Spleen (tissue), 7 donors: Measurements from ENCODE around the gene NAT8.
"Not testable (repeated sequence)": the region's sequence is repeated elsewhere in the genome, so short reads cannot be mapped to it uniquely, and the experiment has no call there.

Experiments
- POLR2A ChIP-seq, 3 donors: fragments of 450-650 bp; IDR thresholded peaks; one replicate each; pipeline ENCODE4 v1.5.1; 2017; ENCODE audit warnings: antibody characterized with exemption in 3 of 3, mild to moderate bottlenecking in 1 of 3
- POLR2AphosphoS5 ChIP-seq, 3 donors: sonication (generic); formaldehyde crosslinking; IDR thresholded peaks; one replicate each; pipeline ENCODE4 v1.5.1; 2017; ENCODE audit warnings: antibody characterized with exemption in 3 of 3
- TF ChIP-seq, protein P1 (sequence below), 11 experiments: fragments of 200-600 bp in 7 of 11; fragments of 450-650 bp in 4 of 11; sonication (generic) in 4 of 11; IDR thresholded peaks in 8 of 11; conservative IDR thresholded peaks in 3 of 11; 1 replicate in 7 of 11; 2 replicates in 4 of 11; pipeline versions ENCODE4 v1.4.0 to v1.8.0; 2016 to 2021; ENCODE audit warnings: antibody characterized with exemption in 11 of 11, inconsistent platforms in 4 of 11, mild to moderate bottlenecking in 1 of 11
- donor health status: DM: no; HTN: no; CAD: no; lungs with moderate emphysema.
- donor health status: DM: no; HTN: no; CAD: no.
- donor health status: DM: no; HTN: no; CAD: no.

DNA sequence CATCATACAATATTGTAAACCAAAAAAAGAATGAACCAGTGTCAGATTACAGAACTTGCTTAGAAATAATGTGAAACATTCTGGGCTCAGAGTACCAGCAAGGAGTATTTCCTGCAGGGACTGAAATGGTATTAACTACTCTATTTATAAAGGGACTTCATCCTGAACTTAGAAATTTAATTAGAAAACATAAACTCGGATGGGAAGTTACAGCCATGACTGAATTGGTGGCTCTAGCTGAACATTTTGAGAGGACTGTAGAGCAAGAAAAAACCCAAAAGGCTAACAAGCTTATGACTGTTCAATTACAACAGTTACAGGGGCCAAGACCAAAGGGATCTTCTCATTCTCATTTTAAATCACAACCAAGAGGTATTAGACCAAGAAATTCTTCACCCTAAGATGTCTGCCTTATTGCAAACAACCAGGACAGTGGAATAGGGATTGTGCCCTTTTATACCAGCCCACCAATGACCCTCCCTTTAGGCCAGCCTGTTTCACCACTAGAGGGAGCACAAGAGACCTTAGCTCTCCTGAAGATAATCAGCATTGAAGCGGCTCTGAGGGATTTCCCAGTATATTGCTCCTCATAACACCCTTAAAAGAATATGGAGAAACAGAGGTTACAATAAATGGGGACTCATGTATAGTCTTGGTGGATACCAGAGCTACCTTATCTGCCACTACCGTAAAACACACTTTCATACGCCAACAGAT, 48.3 kb upstream of the NAT8 start:
- TF ChIP-seq, protein P1, sequence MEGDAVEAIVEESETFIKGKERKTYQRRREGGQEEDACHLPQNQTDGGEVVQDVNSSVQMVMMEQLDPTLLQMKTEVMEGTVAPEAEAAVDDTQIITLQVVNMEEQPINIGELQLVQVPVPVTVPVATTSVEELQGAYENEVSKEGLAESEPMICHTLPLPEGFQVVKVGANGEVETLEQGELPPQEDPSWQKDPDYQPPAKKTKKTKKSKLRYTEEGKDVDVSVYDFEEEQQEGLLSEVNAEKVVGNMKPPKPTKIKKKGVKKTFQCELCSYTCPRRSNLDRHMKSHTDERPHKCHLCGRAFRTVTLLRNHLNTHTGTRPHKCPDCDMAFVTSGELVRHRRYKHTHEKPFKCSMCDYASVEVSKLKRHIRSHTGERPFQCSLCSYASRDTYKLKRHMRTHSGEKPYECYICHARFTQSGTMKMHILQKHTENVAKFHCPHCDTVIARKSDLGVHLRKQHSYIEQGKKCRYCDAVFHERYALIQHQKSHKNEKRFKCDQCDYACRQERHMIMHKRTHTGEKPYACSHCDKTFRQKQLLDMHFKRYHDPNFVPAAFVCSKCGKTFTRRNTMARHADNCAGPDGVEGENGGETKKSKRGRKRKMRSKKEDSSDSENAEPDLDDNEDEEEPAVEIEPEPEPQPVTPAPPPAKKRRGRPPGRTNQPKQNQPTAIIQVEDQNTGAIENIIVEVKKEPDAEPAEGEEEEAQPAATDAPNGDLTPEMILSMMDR (IDR thresholded peaks at IDR 0.05 in 8 of 11, conservative IDR thresholded peaks at IDR 0.05 in 3 of 11) = peak in 8 of 11 experiments; percentile 11 to 70 (median 52)
- TF ChIP-seq POLR2AphosphoS5, POLR2A (IDR thresholded peaks at IDR 0.05): not testable (repeated sequence)
